Left ventricle myocardium superior (tissue), 1 donor: Measurements from ENCODE around the gene CACNG4. TPM values are rescaled to one million over a fixed set of nuclear protein-coding genes. Genes with fewer than 3 reads are reported as not detected.
A peak's percentile ranks its signal among the peaks of the same experiment; 100 is the strongest.

Experiments
- ATAC-seq: fragments of 200-7000 bp; cut with Tn5 transposase; one replicate; pipeline ENCODE4 v1.9.1; 2020; ENCODE audit warnings: mild to moderate bottlenecking, moderate library complexity
- DNase-seq: peaks from one replicate; pipeline ENCODE4 v3.0.0-alpha.2; 2020
- intact Hi-C: fragments of 100-400 bp; cut with micrococcal nuclease; formaldehyde crosslinking; loops from one replicate; pipeline ENCODE4 v1.11.0; 2022
- total RNA-seq: library from RNA; stranded (reverse); fragmentation: NEBNext Ultra II Directional; extraction: Animal tissue kit (Norgen Biotek cat#: 25700); gene quantifications from one replicate; pipeline ENCODE4 v1.2.1, GENCODE V29; 2021
- donor health status: DM: no; HTN: yes; CAD: no; lungs with severe emphysema.

Gene CACNG4
- total RNA-seq, 1 donor from 2014 or later = not detected

DNA sequence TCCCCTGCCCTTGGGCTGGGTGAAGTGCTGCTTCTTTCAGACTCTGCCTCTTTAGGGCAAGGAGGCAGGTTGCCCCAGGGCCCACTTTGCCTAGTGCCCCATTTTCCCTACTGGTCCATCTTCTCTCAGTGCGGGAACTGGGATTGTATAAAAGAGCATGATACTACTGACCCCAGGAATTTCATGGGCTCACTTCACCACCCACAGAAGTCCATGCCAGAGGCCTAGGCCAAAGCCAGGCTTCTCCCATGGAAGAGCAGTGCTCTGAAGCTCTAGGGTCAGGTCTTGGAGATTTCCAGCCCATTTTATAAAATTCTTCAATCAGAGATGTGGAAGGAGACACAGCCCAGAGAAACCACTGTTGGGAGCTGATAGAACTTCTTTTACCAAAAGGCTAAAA lies 85.6 kb downstream of the CACNG4 start:
- no peak for ATAC-seq
- DNase-seq = no peak
- intact Hi-C loops = no loop called here

DNA sequence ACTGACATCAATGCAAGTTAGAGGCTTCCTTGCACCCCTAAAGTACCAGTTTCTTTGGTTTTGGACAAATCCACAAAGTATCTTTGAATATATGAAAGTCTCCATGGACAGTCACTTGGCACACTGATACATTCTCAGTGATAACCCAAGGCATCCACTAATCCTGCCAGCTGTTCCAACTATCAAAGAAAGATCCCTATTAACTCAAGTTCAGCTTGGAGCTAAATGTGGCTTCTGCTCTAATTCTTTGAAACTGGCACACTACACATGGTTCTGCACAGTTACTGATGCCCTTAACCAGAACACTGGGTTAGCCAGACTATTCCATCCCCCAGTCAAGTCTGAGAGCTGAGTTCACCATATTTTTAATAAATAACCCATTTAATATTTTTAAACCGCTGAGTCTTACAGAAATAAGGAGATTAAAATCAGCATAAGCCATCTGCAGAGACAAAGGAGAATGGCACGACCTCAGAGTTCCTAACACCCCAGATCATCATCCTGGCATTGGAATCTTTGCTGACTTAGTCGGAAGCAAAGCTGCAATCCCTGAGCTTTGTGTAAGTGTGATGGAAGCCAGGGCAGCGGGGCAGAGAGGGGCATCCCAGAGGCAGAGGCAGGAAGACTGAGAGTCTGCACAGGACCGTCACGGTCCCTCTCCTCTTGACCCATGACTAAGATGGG lies 86.1 kb downstream of the CACNG4 start:
- ATAC-seq (no peak), DNase-seq (no peak)
- intact Hi-C loops = no loop called here

DNA sequence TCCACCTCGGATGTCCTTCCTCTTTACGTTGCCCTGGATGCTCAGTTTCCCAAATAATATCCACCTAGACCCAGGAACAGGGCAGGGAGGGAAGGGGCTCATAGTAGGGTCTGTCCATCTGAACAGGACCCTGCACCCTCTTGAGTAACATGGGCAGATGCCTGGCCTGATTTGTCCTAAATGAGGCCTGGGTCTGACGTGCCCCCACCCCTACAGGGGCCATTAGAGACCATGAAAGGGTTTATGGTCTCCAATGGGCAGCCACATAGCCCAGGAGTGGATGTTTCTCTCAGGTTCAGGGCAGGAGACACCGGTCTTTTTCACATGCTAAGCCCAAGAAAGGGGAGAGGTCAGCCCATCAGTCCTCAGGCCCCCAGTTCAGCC lies 86.6 kb downstream of the CACNG4 start:
- intact Hi-C loops = no loop called here
- no peak for DNase-seq
- ATAC-seq = no peak

DNA sequence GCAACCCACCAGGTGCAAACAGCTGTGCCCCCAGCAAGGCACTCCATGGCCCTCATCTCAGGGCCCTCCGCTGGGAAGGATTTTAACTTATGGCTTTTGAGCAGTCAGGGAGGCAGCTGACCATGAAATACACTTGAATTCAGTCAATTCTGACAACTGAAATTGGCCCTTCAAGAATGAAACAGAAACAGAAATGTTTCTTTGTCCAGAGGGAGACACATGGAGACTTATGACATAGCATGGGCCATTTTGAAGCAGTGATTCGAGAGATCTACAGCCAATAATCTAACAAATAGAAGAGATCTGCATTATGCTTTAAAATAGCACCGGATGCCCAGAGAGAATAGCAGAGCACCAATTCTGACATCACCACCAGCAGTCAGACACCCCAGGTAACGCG lies 87.3 kb downstream of the CACNG4 start:
- intact Hi-C loops = no loop called here
- DNase-seq = no peak
- ATAC-seq = no peak

DNA sequence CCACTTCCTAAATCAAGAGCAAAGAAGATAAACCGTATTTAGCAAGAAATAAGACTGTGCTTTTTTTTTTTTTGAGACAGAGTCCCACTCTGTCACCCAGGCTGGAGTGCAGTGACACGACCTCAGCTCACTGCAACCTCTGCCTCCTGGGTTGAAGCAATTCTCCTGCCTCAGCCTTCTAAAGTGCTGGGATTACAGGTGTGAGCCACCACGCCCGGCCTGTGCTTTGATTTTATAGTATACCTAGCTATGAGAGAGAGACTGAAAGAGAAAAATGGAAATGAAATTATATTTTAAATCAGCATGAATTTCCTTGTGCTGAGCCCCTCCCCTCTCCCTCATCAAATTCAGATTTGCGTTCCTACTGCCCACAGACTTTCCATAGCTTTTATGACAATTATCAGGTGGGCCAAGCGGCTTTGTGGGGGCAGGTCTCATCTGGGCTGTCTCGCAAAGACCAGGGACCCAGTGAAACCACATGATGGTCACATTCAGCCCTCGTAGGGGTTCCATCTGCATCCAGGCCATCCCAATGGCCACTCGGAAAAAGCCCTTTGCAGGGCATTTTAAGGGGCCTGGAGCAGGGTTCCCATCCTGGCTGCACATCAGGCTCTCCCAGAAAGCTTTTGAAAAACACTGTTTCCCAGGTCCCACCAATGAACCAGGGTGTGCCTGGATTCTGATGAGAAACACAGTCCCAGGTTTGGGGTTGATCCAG lies 88.4 kb downstream of the CACNG4 start:
- DNase-seq = no peak
- ATAC-seq = no peak
- intact Hi-C loops = no loop called here

DNA sequence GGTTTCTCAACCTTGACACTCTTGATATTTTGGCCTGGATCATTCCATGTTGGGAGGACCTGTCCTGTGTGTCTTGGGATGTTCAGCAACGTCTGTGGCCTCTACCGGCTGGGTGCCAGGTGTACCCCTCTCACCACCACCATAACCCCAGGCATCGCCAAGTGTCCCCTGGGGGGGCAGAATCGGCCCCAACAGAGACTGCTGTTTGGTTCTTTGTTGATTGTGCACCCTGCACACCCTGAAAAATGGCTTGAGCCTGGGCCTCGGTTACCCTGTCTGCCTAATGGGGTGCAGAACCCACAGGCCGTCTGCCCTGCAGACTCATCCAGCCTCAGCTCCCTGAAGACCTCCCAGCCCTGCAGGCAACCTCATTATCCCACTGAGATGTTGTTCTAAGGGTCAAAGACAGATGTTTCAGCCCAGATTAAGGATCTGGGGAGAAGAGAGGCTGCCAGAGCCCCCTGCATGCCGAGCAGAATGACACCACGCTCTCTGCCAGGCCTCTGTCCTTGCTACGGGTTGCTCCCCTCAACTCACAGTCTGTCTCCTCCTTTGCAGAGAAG lies 89.0 kb downstream of the CACNG4 start:
- intact Hi-C loops = no loop called here
- DNase-seq (no peak), ATAC-seq (no peak)

DNA sequence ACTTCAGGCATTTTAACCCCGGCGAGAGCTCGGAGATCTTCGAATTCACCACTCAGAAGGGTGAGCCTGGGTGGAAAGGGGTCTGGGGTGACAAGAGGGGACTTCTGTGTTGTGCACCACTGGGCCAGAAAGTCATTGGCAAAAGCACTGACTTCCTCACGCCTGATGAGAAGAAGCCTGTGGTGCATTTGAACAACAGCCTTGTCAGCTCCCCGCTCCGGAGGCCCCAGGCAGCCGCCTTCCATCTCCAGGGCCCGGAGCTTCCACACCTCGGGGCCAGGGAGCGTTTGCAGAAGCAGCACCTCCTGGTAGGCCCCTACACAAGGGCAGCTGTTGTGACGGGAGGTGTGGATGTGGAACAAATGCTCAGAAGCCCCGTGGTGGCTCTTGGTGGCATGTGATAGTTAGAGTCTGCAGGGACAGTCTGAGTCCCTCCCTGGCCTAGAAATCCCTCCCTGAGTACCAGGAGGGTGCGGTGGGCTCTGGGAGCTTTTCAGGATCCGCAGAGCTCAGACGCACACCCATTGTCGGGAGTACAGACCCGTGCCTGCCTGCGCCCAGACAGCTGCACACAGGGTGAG lies 89.6 kb downstream of the CACNG4 start:
- ATAC-seq (no peak), DNase-seq (no peak)
- intact Hi-C loops = no loop called here

DNA sequence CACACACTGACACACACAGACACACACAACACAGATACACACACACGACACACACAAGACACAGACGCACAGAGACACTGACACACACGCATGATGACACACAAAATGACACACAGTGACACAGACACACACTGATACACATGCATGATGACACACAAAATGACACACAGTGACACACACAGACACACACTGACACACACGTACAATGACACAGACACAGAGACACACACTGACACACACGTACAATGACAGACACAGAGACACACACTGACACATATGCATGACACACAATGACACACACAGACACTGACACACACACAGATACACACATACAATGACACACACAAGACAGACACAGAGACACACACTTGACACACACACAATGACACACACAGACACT lies 90.1 kb downstream of the CACNG4 start:
- DNase-seq (no peak), ATAC-seq (no peak)
- intact Hi-C loops = no loop called here

DNA sequence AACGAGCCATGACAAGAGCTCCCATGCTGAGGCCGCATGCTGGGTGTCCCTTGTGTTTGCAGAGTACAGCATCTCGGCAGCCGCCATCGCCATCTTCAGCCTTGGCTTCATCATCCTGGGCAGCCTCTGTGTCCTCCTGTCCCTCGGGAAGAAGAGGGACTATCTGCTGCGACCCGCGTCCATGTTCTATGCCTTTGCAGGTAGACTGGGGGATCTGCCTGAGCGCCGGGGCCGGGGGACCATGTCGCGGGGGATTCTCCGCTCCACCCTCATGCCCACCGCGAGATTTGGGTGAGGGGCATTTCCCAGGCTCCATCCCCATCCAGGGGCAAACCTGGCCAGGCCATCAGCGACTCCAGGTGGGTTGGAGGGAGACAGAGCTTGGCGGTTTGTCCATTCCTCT lies 90.5 kb downstream of the CACNG4 start:
- intact Hi-C loops = no loop called here
- ATAC-seq (no peak), DNase-seq (no peak)

DNA sequence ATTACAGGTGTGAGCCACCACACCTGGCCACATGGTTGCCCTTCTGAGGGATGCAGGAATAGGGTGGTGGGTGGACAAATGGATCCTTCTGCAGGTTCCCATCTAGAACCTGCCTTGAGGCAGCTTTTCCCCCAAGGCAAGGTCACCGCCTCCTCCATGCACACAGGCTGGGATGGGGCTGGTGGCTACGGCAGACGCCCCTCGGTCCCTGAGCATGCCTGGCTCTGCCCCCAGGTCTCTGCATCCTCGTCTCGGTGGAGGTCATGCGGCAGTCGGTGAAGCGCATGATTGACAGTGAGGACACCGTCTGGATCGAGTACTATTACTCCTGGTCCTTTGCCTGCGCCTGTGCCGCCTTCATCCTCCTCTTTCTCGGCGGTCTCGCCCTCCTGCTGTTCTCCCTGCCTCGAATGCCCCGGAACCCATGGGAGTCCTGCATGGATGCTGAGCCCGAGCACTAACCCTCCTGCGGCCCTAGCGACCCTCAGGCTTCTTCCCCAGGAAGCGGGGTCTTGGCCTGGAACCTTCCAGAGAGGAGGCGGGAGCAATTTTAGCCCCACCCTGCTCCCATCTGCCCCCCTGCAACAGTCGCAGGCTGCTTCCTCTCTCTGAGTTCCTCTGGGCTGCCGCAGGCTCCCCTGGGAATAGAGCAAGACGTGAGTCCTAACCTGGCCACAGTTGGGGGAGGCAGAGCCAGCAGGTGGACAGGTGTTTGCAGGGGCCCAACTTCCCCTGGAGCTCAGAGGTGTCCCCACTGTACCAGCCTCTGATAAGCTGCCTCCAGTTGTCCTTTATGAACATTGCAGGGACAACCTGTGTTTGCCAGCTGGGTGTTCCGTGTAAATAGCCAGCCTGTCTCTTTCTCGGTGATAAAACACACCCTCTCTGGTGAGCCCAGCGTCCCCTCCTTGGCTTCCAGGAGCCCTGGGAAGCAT lies 91.6 kb downstream of the CACNG4 start:
- ATAC-seq (peak; percentile 87), DNase-seq (no peak)
- intact Hi-C loops = no loop called here

DNA sequence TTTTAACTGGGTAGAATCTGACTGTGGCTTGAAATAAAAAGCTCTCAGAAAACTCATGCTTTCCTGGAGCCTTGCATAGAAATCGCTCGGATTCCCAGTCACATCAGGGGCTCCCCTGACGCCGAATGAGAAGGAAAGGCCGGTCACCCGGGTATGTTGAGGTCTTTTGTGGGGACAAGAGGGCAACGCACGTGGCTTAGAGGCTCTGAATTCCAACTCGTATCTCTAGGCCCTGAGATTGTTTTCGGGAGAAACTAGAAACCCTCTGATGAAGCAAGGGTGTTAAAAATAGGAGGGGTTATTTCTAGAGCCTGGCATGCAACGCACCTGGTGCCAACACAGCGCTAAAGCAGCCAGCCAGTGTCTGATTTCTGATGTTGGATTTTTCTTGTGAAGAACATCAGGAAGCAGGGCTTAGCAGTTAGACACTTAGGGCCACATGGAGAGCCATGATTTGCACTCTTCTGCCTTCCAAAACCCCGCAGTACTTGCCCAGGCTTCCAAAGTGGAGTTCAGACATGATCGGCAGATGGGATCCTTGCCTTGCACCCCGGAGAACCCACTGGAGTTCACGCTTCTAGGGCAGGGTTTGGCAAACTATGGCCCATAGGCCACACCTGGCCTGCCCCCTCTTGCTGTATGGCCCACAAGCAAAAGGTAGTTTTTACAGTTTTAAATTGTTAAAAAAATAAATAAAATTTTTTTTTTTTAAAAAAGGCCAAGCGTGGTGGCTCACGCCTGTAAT lies 92.4 kb downstream of the CACNG4 start:
- intact Hi-C loops = no loop called here
- ATAC-seq (peak; percentile 67), DNase-seq (no peak)

DNA sequence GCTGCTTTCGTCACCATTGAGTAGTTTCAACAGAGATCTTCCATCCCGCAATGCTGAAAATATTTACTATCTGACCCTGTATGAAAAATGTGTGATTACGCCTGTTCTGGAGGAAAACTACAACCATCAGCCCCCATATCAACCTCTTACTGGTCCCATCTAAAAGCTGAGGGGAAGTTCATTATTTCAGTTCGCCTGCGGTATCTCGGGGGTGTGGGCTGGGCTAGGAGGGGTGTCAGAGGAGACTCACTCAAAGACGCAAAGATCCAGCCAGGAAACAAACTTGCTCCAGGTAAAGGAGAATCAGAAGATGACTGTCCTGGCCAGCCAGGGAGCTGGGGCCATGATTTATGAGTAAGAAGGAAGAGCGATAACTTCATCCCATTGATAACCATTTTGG lies 93.5 kb downstream of the CACNG4 start:
- no peak for ATAC-seq
- DNase-seq = no peak
- intact Hi-C loops = no loop called here

DNA sequence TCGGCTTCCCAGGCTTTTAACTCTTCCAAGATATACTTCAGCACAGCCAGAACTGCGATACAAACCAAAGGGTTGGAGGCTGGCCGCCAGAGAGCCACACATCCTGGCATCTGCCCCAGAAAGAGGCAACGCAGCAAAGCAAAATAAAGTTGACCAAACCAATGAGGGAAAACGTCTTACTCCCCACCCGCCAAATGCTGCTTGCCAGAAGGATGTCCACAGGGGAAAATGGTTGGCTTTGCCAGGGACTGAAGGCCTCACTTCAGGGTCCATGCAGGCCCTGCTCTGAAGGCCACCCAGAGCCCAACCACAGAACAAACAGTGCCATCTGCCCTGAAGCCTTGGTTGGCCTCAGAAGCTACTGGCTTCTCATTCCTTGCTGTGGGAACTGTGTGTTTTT lies 94.9 kb downstream of the CACNG4 start:
- DNase-seq (no peak), ATAC-seq (no peak)
- intact Hi-C loops = no loop called here

DNA sequence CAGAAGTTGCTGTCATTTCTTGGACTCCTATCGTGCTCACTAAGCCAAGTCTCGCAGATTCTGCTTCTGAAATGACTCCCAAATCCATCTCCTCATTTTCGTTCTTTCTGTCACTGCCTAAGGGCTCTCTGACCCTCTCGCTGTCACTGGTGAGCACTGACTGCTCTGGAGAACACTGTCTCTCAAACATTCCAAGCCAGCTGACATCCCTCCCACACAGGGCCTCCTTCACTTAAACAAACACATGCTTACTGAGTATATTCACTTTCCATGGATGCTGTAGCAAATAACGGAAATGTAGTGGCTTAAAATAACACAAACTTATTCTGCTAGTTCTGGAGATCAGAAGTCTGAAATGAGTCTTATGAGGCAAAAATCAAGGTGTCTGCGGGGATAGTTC lies 98.6 kb downstream of the CACNG4 start:
- no peak for ATAC-seq
- intact Hi-C loops = no loop called here
- DNase-seq = no peak

DNA sequence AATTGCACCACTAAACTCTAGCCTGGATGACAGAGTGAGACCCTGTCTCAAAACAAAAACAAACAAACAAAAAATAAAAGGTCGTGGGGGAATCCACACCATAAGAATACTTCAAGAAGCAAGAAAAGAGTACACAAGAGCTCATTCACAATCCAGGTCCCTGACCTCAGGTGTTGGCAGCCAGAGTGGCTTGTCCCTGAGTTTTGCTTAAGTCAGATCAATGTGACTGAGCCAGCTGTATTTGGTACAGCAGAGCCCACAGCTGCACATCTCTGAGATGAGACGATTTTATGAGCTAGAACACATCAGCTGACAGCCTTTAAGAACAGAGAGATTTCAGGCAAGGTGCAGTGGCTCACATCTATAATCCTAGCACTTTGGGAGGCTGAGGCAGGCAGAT lies 102.2 kb downstream of the CACNG4 start:
- ATAC-seq (no peak), DNase-seq (no peak)
- intact Hi-C loops = no loop called here

DNA sequence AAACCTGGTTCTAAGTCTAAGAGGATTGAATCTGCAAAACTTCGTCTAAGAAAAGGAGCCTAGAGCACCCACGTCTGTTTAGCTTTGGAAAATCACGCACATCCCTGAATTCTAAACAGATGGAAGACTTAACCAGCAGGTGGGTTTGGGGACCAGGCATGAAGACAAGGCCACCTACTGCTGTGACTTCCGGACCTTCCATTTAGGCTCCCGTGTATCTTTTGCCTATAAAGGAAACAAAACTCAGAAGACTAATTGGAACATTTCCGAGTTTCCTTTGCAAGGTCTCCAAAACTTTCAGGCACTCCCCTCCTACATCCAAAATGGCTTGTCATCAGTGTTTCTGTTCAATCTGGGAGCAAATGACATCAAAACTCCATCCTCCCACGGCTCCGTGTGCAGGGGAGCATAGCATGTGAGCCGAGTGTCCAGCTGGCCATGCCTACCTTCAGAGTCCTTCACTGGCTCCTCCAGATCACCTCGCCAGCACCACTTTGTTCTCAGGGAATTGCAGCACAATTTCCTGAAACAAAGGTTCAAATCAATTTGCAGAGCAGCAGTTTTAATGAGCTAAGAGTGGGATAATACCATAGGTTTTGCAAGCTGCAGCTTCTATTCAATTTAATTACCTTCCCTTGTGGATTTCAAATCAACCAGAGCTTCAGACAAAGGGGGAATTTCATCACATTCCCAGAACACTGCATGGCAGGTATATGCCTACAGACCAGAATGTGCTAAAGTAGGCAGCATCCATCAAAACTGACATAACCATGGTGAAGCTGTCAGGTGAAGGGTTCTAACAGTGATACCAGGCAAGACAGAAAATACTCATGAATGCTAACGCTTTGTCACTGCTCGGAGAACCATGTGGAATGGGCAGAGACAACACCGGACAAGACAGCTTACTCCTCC lies 103.3 kb downstream of the CACNG4 start:
- DNase-seq (no peak), ATAC-seq (no peak)
- intact Hi-C loops = no loop called here

DNA sequence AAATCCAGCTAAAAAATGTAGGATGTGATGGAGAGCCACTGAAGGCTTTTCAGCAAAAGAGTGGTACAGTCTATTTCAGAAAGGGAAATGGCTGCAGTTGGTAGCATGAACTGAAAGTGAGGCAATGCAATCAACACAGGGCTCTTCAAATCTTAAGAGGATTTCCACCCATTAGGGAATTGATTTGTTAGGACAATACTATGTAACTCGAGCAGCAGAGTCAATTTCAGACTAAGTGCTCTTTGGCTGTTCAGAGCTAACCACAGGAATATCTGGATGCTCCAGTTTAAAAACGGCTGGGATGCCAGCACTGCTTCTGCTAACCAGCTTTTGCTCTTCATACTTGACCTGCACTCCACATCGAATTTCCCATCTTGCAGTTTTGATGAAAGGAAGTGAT lies 104.5 kb downstream of the CACNG4 start:
- no peak for ATAC-seq
- intact Hi-C loops = no loop called here
- DNase-seq = no peak

DNA sequence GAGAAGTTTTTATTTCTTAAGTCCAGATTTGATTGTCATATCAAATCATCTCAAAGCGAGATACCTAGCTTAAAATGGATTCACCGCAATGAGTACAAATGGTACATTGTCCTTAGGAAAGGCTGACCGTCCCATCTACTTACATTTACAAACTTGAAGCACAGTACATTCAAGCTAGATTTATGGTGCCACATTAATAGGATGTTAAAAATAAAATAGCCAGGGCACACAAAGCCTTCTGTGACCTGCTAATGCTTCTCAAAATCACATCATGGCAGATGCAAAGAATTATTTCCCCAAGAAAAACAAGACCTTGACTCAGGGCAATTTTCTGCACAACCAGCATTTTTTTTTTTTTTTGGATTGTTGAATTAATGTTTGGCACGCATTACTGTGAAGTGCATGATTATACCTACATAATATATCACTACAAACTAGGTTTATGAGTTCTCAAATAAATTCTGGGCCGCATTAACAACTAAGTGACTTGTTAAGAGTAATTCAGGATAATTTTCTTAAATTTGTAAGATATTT lies 105.2 kb downstream of the CACNG4 start:
- intact Hi-C loops = no loop called here
- DNase-seq (no peak), ATAC-seq (no peak)
